Hematopoietic multipotent progenitor cell treated with erythropoietin and hydrocortisone succinate and interleukin-3 and kit ligand, for 15 days (in vitro differentiated cells): ENCODE results near the gene RASSF4.
A peak's percentile ranks its signal among the peaks of the same experiment; 100 is the strongest.

Experiments used
- DNase-seq: peaks from one replicate; pipeline ENCODE4 v3.0.0-alpha.2; 2015; ENCODE audit warnings: low spot score

Gene RASSF4

GRCh38 chr10:44962870-44963738, 3.5 kb downstream of the RASSF4 start:
- no peak for DNase-seq

DNA sequence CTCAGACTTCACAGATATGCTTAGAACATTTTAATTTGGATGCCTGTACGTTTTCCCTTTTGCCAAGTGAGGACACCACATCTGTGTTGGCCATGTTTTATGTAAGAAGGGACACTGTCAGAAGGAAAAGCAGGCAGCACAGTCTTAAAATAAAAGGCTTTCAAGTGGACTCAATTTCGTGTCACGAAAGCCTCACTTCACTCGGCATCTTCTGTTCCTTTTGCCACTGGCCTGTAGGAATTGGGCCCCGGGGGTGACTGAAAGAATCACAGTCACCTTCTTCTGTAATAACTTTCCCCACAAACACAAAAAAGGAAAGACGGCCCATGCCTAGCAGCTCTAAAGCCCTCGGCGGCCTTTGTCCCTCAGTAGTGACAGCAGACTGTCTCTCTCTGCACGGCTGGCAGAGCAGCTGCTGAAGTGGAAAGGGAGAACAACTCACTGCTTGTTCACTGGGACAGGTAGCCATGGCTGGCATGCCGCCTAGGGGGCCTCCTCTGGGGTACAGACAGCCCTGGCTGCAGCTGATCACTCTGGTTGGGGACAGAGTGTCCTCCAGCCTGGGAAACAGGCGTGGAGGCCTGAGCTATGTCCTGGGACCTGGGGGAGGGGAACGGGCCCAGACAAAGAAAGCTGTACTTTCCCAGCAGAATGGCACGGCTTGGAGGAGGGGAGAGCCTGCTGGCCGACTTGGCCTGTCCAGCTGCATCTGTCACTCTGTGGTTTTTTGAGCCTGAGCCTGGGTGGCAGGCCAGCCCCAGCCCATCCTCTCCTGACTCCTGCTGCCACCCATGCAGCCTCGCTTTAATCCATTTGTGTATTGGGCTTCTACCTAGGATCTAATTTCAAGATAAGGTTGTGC, 4.4 kb downstream of the RASSF4 start:
- DNase-seq: no peak

- DNase-seq: no peak
Measured at GRCh38 chr10:44965104-44965503, 5.5 kb downstream of the RASSF4 start.

DNA sequence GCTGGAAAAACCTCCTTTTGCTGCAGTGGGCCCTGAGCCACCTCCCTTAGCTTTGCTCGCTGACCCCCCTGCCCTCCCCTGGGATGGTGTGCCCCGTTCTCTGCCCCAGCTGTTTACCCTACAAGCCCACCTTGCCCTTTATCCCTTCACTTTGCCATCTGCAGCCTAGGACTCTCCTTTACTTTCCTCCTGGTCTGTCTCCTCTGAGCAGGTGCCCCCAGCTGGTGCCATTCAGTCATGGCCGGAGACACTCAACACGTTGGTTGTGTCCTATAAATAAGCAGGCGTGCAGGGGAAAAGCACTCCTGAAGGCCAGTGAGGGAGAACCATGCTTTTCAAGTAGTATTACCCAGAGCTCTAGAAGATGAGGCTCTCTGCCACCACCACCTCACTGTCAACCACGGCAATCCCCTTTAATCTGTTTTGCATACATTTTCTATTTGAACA, 6.1 kb downstream of the RASSF4 start:
- DNase-seq: no peak

DNA sequence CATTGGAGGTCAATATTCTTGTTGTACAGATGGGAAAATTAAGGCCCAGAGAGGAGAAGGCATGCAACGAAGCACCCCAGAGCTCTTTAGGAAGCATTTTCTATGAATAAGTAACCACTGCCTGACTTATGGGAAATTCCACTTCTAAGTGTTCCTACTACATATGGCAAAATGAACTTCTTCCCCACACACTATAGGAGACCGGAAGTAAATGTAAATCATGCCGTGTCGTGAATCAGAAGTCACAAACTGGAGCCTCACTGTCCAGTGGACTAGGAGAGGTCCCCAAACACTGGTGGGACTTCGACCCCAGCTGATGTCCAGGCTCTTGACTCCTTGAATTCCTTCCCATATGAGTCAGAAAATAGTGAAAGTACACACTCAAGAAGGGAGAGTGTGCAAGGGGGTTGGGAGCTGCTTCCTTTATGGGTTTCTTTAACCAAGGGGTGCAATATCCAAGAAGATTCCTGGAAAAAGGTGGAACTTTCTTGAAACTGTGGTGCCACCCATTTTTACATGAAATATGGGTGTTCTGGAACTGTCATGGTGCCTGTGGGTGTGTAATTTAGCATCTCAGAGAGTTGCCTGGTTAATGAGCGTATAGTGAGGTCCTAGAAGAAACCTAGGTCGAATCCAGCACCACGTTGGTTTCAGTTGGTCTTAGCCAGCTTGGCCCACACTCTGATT, 6.7 kb downstream of the RASSF4 start:
- no peak for DNase-seq

- no peak for DNase-seq
Measured at GRCh38 chr10:44966816-44967509, 7.4 kb downstream of the RASSF4 start.

DNA sequence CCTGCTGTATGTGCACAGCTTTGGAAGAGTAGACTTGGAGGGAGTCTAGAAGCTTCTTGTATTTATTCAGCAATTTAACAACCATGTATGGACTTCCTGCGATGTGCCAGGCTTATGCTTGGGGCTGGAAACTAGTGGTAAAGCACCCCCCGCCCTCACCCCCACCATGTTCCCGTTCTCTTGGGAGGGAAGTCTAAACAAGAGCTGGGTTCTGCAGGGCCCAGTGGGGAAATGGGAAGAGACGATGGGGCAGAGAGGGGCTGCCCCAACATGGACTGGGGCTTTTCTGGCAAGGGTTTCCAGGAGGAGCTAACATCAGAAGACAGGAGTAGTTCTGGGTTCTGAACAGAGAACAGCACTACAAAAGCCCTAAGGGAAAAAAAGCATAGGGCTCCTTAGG, 8.0 kb downstream of the RASSF4 start:
- no peak for DNase-seq

GRCh38 chr10:44968091-44968490, 8.5 kb downstream of the RASSF4 start:
- DNase-seq: no peak

DNA sequence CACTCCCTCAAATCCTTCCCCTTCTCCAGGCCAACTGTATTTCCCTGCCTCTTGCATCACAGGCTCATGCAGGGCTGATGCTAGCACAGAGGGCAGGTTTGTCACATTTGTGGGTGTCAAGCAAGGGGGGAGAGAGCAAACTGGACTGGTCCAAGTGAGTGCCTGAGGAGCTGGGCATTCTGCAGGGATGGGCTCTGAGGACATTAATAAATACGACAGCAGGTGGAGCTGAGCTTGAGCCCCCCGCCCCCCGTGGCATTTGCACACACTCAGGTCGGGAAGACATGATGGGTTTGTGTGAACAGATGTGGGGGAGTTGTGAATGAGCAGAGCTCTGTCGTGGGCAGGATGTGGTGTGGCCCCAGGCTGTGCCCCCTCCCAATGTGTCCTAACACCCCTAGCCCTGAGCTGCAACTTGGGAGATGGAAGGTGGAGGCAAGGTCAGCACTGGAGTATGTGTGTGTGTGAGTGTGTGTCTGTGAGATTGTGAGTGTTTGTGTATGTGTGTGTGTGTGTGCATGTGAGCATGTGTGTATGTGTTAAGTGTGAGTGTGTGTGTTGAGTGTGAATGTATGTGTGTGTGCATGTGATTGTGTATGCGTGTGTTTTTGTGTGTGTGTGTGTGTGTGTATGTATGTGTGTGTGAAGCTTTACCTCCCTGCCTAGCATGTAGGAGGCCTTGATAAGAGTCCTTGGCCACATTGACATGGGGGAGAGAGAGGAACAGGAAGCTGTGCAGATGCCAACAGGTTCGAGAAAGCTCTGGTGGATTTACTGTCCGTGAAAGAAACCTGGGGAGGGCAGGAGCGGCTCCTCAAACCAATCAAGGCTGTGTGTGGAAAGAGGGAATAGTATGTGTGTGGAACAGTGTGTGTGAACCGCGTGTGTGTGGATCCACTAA, 9.1 kb downstream of the RASSF4 start:
- no peak for DNase-seq

- DNase-seq: no peak
Measured at GRCh38 chr10:44969854-44970253, 10.3 kb downstream of the RASSF4 start.

DNA sequence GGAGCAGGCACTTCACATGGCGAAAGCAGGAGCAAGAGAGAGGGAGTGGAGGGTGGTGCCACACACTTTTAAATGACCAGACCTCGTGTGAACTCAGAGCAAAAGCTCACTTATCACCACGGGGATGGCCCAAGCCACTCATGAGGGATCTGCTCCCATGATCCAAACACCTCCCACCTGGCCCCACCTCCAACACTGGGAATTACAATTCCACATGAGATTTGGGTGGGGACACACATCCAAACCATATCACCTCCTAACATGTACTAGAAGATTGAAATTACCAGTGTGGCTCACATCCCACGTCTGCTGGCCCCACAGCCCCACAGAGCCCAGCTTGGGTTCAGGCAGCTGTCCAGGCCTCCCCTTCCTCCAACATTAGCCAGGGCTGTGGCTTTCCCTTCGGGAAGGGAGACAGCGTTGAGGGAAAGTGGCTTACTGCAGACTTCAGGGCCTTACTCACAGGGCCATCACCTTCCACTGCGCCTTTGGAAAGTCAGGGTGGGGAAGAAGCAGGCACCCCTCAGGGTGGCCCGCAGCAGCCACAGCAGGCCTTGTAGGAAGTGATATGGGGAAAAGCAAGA, 11.3 kb downstream of the RASSF4 start:
- DNase-seq: no peak

DNA sequence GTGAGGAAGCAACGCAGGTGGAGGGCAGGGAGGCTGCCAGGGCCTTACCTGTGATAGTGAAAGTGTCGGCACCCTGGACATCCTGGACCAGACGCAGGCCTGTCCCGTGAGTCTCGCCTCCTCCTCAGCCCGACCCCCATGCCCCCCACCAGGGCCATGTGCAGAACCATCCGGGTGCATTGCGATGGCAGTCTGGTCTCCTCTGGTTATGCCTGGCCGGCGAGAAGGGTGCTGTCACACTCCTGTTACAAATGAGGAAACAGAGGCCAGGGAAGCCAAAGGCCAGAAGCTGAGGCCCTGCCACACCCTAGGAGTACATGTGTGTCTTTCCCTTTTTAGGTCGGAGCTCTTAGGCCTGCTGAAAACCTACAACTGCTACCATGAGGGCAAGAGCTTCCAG, 11.8 kb downstream of the RASSF4 start:
- DNase-seq: no peak

GRCh38 chr10:44971935-44972757, 12.5 kb downstream of the RASSF4 start:
- DNase-seq: no peak

DNA sequence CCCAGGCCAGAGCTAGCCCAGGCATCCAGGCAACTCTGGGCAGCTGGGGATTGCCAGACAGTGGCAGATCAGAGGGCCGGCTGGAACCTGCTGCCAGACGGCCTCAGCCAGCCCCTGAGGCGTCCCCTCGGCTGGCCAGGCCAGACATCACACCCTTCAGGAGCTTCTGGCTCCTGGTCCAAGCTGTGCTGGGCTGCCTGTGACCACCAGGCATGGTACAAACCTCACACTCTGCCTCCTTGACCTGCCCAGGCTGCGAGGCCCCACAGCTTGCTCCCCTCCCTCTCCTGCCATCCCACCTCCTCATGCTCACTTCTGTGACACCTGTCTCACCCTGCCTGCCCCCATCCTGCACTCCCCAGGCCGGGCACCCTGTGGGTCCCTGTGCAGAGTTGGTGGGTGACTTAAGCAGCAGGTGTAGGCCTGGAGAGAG, 13.3 kb downstream of the RASSF4 start:
- no peak for DNase-seq

- no peak for DNase-seq
Measured at GRCh38 chr10:44973323-44974081, 13.9 kb downstream of the RASSF4 start.

GRCh38 chr10:44974082-44974627, 14.6 kb downstream of the RASSF4 start:
- DNase-seq: no peak

DNA sequence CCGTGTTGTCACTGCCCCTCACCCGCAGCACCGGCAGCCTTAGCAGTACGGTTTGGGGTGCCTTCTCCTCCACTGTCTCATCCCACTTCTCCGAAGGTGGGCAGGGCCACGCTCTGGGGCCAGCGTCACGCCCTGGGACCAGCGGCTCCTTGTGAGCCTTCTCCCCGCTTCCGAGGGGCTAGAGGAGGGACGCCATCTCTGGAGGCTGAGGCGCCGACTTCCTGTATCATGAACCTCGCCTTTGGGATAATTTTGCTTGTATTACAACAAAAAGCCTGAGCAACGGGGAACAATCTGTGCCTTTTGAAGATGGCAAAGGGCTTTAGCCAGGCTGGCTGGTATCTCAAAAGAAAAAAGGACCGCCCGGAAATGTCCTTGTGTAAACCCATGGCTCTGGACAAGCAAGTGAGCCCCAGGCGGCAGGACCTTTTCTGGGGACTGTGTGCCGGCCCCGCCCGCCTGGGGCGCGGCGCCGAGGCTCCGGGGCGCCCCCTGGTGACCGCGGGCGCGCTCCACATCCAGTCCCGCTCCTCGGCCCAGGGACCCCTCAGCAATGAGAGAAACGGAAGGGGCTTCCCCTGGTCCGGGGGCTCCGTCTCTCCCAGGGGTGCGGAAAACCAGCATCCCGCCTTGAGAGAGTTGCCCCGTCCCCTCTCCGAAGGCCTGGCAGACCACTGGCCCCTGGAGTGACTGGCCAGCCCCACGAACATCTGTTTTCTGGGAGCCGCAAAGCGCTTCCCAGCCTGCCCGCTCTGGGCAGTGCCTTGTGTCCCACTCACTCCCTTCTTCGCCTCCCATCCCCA, 15.2 kb downstream of the RASSF4 start:
- DNase-seq: peak; percentile 35
